Measurements from ENCODE around the gene CLASP1. TPM values are rescaled to one million over a fixed set of nuclear protein-coding genes. Genes with fewer than 3 reads are reported as not detected.

The CLASP1 gene
- total RNA-seq, 1 donor from 2014 or later = 110 TPM

DNA sequence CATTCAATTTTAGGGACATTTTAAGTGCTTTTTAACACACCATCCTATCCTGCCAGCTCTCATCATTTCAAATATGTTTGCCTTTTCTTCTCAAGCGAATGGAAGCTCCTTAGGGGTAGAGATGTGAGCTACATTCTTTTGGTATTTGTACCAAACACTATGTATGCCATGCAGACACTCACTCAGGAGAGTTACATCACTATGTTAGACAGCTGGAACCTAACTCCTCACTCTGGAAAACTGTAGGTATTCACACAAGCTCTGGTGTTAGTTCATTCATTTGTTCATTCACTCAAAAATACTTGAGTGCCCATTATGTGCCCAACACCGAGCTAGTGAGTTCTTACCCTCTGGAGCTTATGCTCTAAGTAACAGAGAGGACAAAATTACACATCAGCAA, 144.9 kb downstream of the CLASP1 start:
- H3K9me3 Mint-ChIP-seq = peaks cover 17% of the 10 kb centered on the region
- Histone ChIP-seq H3K4me3 (no peak overlapping the region), H3K4me1 (peaks cover 15% of the 10 kb centered on the region), H3K4me2 (no peak overlapping the region), H3K36me3 (peaks cover 5% of the 10 kb centered on the region), H4K20me1 (ENCODE audit: low read depth) (no peaks in the 10 kb centered on the region), H3K9ac (no peak overlapping the region), H2AFZ (replicated peaks) (no peak overlapping the region), H3K9me3 (ENCODE audit: low read depth) (peaks cover 5% of the 10 kb centered on the region), H3K79me2 (ENCODE audit: low read depth) (peaks cover 35% of the 10 kb centered on the region), H3F3A (ENCODE audit: low read depth) (peaks cover 6% of the 10 kb centered on the region), H3K27ac (no peak overlapping the region), H3K27me3 (no peaks in the 10 kb centered on the region)
- no peak overlapping the region for H3K27ac Mint-ChIP-seq
- H3K4me3 Mint-ChIP-seq = no peak overlapping the region
- peaks cover 56% of the 10 kb centered on the region for H3K36me3 Mint-ChIP-seq
- DNase-seq (ENCODE audit: low spot score) = no peak
- TF ChIP-seq, protein P1, sequence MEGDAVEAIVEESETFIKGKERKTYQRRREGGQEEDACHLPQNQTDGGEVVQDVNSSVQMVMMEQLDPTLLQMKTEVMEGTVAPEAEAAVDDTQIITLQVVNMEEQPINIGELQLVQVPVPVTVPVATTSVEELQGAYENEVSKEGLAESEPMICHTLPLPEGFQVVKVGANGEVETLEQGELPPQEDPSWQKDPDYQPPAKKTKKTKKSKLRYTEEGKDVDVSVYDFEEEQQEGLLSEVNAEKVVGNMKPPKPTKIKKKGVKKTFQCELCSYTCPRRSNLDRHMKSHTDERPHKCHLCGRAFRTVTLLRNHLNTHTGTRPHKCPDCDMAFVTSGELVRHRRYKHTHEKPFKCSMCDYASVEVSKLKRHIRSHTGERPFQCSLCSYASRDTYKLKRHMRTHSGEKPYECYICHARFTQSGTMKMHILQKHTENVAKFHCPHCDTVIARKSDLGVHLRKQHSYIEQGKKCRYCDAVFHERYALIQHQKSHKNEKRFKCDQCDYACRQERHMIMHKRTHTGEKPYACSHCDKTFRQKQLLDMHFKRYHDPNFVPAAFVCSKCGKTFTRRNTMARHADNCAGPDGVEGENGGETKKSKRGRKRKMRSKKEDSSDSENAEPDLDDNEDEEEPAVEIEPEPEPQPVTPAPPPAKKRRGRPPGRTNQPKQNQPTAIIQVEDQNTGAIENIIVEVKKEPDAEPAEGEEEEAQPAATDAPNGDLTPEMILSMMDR (IDR thresholded peaks at IDR 0.05) = no peak
- TF ChIP-seq EZH2phosphoT487 (IDR thresholded peaks at IDR 0.05) (no peak), EZH2 (IDR thresholded peaks at IDR 0.05) (no peak)
- H3K4me1 Mint-ChIP-seq = peaks cover 9% of the 10 kb centered on the region
- H3K27me3 Mint-ChIP-seq (ENCODE audit: insufficient read depth, low read depth) = peaks cover under 1% of the 10 kb centered on the region

DNA sequence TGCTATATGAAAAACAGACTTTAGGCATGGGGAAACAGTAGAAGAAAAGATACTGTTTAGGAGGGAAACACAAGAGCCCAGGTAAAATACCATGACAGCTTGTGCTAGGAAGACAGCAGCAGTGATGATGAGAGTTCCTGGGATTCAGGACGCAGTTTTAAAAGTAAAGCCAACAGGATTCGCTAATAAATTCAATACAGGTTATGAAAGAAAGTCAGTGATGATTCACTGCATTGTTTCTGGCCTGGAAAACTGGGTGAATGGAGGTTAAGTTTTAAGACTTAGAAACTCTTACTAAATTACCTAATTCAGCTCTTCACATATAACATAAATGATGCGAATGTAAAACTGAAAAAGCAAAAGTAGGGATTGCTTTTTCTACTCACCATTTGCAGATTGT, 146.5 kb downstream of the CLASP1 start:
- Mint-ChIP-seq H3K27me3 (ENCODE audit: insufficient read depth, low read depth) (peaks cover 3% of the 10 kb centered on the region), H3K9me3 (peaks cover 13% of the 10 kb centered on the region), H3K4me1 (peaks cover 9% of the 10 kb centered on the region), H3K36me3 (peaks cover 50% of the 10 kb centered on the region), H3K4me3 (no peak overlapping the region), H3K27ac (no peak overlapping the region)
- peaks cover 28% of the 10 kb centered on the region for H3K79me2 ChIP-seq (ENCODE audit: low read depth)
- TF ChIP-seq EZH2phosphoT487 (IDR thresholded peaks at IDR 0.05) (no peak), EZH2 (IDR thresholded peaks at IDR 0.05) (no peak)
- TF ChIP-seq, protein P1 (IDR thresholded peaks at IDR 0.05) = no peak
- H4K20me1 ChIP-seq (ENCODE audit: low read depth) = no peaks in the 10 kb centered on the region
- H2AFZ ChIP-seq (replicated peaks) = no peak overlapping the region
- H3F3A ChIP-seq (ENCODE audit: low read depth) = peaks cover 6% of the 10 kb centered on the region
- no peaks in the 10 kb centered on the region for H3K27me3 ChIP-seq
- H3K4me2 ChIP-seq = peak overlapping the region; percentile 16
- no peak overlapping the region for H3K4me3 ChIP-seq
- H3K4me1 ChIP-seq = peaks cover 14% of the 10 kb centered on the region
- H3K9me3 ChIP-seq (ENCODE audit: low read depth) = peaks cover 5% of the 10 kb centered on the region
- DNase-seq (ENCODE audit: low spot score) = no peak
- H3K36me3 ChIP-seq = peaks cover 5% of the 10 kb centered on the region
- peak overlapping the region; percentile 62 for H3K27ac ChIP-seq
- H3K9ac ChIP-seq = no peak overlapping the region

DNA sequence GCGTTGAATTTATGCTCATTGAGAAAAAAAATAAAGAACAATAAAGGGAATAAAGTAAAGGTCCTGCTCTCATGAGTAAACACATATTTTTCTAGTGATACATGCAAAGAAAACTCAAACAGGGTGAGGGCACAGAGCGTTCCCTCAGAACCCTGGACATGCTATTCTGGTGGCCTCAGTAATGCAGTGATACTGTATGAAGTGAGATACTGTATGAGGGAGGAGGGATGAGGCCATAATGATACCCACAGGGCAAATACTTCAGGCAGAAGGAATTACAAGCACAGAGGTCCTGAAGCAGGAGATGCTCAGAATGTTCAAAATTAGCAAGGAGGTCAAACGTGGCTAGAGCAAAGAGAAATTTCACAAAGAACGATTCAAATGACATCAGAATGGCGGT, 147.0 kb downstream of the CLASP1 start:
- Mint-ChIP-seq H3K4me3 (no peak overlapping the region), H3K36me3 (peaks cover 45% of the 10 kb centered on the region), H3K27ac (no peak overlapping the region), H3K27me3 (ENCODE audit: insufficient read depth, low read depth) (peaks cover 3% of the 10 kb centered on the region), H3K4me1 (peaks cover 9% of the 10 kb centered on the region), H3K9me3 (peaks cover 9% of the 10 kb centered on the region)
- H3K27me3 ChIP-seq = no peaks in the 10 kb centered on the region
- no peaks in the 10 kb centered on the region for H4K20me1 ChIP-seq (ENCODE audit: low read depth)
- H3K9me3 ChIP-seq (ENCODE audit: low read depth) = peaks cover 5% of the 10 kb centered on the region
- peak overlapping the region; percentile 62 for H3K27ac ChIP-seq
- H3K4me2 ChIP-seq = no peak overlapping the region
- TF ChIP-seq, protein P1 (IDR thresholded peaks at IDR 0.05) = no peak
- TF ChIP-seq EZH2 (IDR thresholded peaks at IDR 0.05) (no peak), EZH2phosphoT487 (IDR thresholded peaks at IDR 0.05) (no peak)
- peaks cover 6% of the 10 kb centered on the region for H3F3A ChIP-seq (ENCODE audit: low read depth)
- H2AFZ ChIP-seq (replicated peaks) = no peak overlapping the region
- no peak overlapping the region for H3K9ac ChIP-seq
- no peak overlapping the region for H3K4me3 ChIP-seq
- peaks cover 10% of the 10 kb centered on the region for H3K4me1 ChIP-seq
- DNase-seq (ENCODE audit: low spot score) = no peak
- H3K36me3 ChIP-seq = peaks cover 5% of the 10 kb centered on the region
- H3K79me2 ChIP-seq (ENCODE audit: low read depth) = peaks cover 23% of the 10 kb centered on the region
